Measurements from ENCODE around the gene SETD6. TPM values are rescaled to one million over a fixed set of nuclear protein-coding genes. Genes with fewer than 3 reads are reported as not detected.

SETD6 gene
- polyA plus RNA-seq, 2 donors, result 15.5 to 17.3 TPM

- peaks cover 0 to 7% of the 10 kb centered on the region in 2 donors for H3K4me1 ChIP-seq (ENCODE audit: control insufficient read depth in 2 of 2, insufficient read depth in 2 of 2, low read length in 1 of 2)
- peak overlapping the region; percentile 88 to 89 for H3K27ac ChIP-seq (ENCODE audit: low read depth in 2 of 2, low read length in 1 of 2)
- WGBS, 2 donors, result 10 to 14% methylated on average over 45 to 66 of the region's 66 CpGs
- H3K4me3 ChIP-seq (ENCODE audit: low read depth in 1 of 2, low read length in 2 of 2), result peak overlapping the region; percentile 70 to 93
- H3K27me3 ChIP-seq (ENCODE audit: control insufficient read depth in 1 of 2, insufficient read depth in 2 of 2, low read length in 2 of 2), result no peaks in the 10 kb centered on the region
- H3K36me3 ChIP-seq (ENCODE audit: control insufficient read depth in 2 of 2, insufficient read depth in 2 of 2, low read length in 1 of 2), result peaks cover 0 to 27% of the 10 kb centered on the region in 2 donors
- H3K9me3 ChIP-seq (ENCODE audit: control insufficient read depth in 2 of 2, insufficient read depth in 1 of 2, low read depth in 1 of 2, low read length in 1 of 2), result no peaks in the 10 kb centered on the region
Measured at GRCh38 chr16:58515871-58516767, 802 bp downstream of the SETD6 start.

- Histone ChIP-seq H3K27ac (ENCODE audit: low read depth in 2 of 2, low read length in 1 of 2) (peak overlapping the region; percentile 62 to 89), H3K27me3 (ENCODE audit: control insufficient read depth in 1 of 2, insufficient read depth in 2 of 2, low read length in 2 of 2) (no peaks in the 10 kb centered on the region), H3K4me3 (ENCODE audit: low read depth in 1 of 2, low read length in 2 of 2) (no peak overlapping the region), H3K4me1 (ENCODE audit: control insufficient read depth in 2 of 2, insufficient read depth in 2 of 2, low read length in 1 of 2) (peaks cover 0 to 7% of the 10 kb centered on the region in 2 donors), H3K9me3 (ENCODE audit: control insufficient read depth in 2 of 2, insufficient read depth in 1 of 2, low read depth in 1 of 2, low read length in 1 of 2) (no peaks in the 10 kb centered on the region), H3K36me3 (ENCODE audit: control insufficient read depth in 2 of 2, insufficient read depth in 2 of 2, low read length in 1 of 2) (peaks cover 0 to 27% of the 10 kb centered on the region in 2 donors)
- 83 to 86% methylated on average over 4 of the region's 4 CpGs for WGBS, 2 donors
Measured at GRCh38 chr16:58516768-58517107, 1.4 kb downstream of the SETD6 start.

- Histone ChIP-seq H3K4me3 (ENCODE audit: low read depth in 1 of 2, low read length in 2 of 2) (no peak overlapping the region), H3K27ac (ENCODE audit: low read depth in 2 of 2, low read length in 1 of 2) (no peak overlapping the region), H3K4me1 (ENCODE audit: control insufficient read depth in 2 of 2, insufficient read depth in 2 of 2, low read length in 1 of 2) (peaks cover 0 to 7% of the 10 kb centered on the region in 2 donors), H3K27me3 (ENCODE audit: control insufficient read depth in 1 of 2, insufficient read depth in 2 of 2, low read length in 2 of 2) (no peaks in the 10 kb centered on the region), H3K9me3 (ENCODE audit: control insufficient read depth in 2 of 2, insufficient read depth in 1 of 2, low read depth in 1 of 2, low read length in 1 of 2) (no peaks in the 10 kb centered on the region), H3K36me3 (ENCODE audit: control insufficient read depth in 2 of 2, insufficient read depth in 2 of 2, low read length in 1 of 2) (peaks cover 2 to 22% of the 10 kb centered on the region in 2 donors)
- 69 to 71% methylated on average over 8 of the region's 8 CpGs for WGBS, 2 donors
Measured at GRCh38 chr16:58518083-58518979, 3.0 kb downstream of the SETD6 start.

- H3K27me3 ChIP-seq (ENCODE audit: control insufficient read depth in 1 of 2, insufficient read depth in 2 of 2, low read length in 2 of 2), result no peaks in the 10 kb centered on the region
- 69 to 77% methylated on average over 1 of the region's 1 CpG for WGBS, 2 donors
- H3K4me1 ChIP-seq (ENCODE audit: control insufficient read depth in 2 of 2, insufficient read depth in 2 of 2, low read length in 1 of 2), result peaks cover 0 to 7% of the 10 kb centered on the region in 2 donors
- no peaks in the 10 kb centered on the region for H3K9me3 ChIP-seq (ENCODE audit: control insufficient read depth in 2 of 2, insufficient read depth in 1 of 2, low read depth in 1 of 2, low read length in 1 of 2)
- H3K36me3 ChIP-seq (ENCODE audit: control insufficient read depth in 2 of 2, insufficient read depth in 2 of 2, low read length in 1 of 2), result peaks cover 2 to 24% of the 10 kb centered on the region in 2 donors
- H3K4me3 ChIP-seq (ENCODE audit: low read depth in 1 of 2, low read length in 2 of 2), result no peak overlapping the region
- H3K27ac ChIP-seq (ENCODE audit: low read depth in 2 of 2, low read length in 1 of 2), result no peak overlapping the region
Measured at GRCh38 chr16:58518980-58519368, 3.7 kb downstream of the SETD6 start.

- H3K36me3 ChIP-seq (ENCODE audit: control insufficient read depth in 2 of 2, insufficient read depth in 2 of 2, low read length in 1 of 2), result peaks cover 2 to 25% of the 10 kb centered on the region in 2 donors
- no peak overlapping the region for H3K27ac ChIP-seq (ENCODE audit: low read depth in 2 of 2, low read length in 1 of 2)
- H3K27me3 ChIP-seq (ENCODE audit: control insufficient read depth in 1 of 2, insufficient read depth in 2 of 2, low read length in 2 of 2), result no peaks in the 10 kb centered on the region
- H3K4me3 ChIP-seq (ENCODE audit: low read depth in 1 of 2, low read length in 2 of 2), result no peak overlapping the region
- H3K9me3 ChIP-seq (ENCODE audit: control insufficient read depth in 2 of 2, insufficient read depth in 1 of 2, low read depth in 1 of 2, low read length in 1 of 2), result no peaks in the 10 kb centered on the region
- H3K4me1 ChIP-seq (ENCODE audit: control insufficient read depth in 2 of 2, insufficient read depth in 2 of 2, low read length in 1 of 2), result peaks cover 0 to 7% of the 10 kb centered on the region in 2 donors
Measured at GRCh38 chr16:58519707-58520106, 4.4 kb downstream of the SETD6 start.

- WGBS, 2 donors, result 84 to 87% methylated on average over 5 of the region's 5 CpGs
- H3K36me3 ChIP-seq (ENCODE audit: control insufficient read depth in 2 of 2, insufficient read depth in 2 of 2, low read length in 1 of 2), result peaks cover 21 to 23% of the 10 kb centered on the region in 2 donors
- H3K9me3 ChIP-seq (ENCODE audit: control insufficient read depth in 2 of 2, insufficient read depth in 1 of 2, low read depth in 1 of 2, low read length in 1 of 2), result no peaks in the 10 kb centered on the region
- H3K4me3 ChIP-seq (ENCODE audit: low read depth in 1 of 2, low read length in 2 of 2), result no peak overlapping the region
- H3K27me3 ChIP-seq (ENCODE audit: control insufficient read depth in 1 of 2, insufficient read depth in 2 of 2, low read length in 2 of 2), result no peaks in the 10 kb centered on the region
- H3K27ac ChIP-seq (ENCODE audit: low read depth in 2 of 2, low read length in 1 of 2), result no peak overlapping the region
- H3K4me1 ChIP-seq (ENCODE audit: control insufficient read depth in 2 of 2, insufficient read depth in 2 of 2, low read length in 1 of 2), result no peaks in the 10 kb centered on the region
Measured at GRCh38 chr16:58530179-58530578, 14.9 kb downstream of the SETD6 start.

GRCh38 chr16:58532414-58532813 lies 17.1 kb downstream of the SETD6 start:
- 91 to 94% methylated on average over 3 of the region's 3 CpGs for WGBS, 2 donors
- no peak overlapping the region for H3K27ac ChIP-seq (ENCODE audit: low read depth in 2 of 2, low read length in 1 of 2)
- no peaks in the 10 kb centered on the region for H3K4me1 ChIP-seq (ENCODE audit: control insufficient read depth in 2 of 2, insufficient read depth in 2 of 2, low read length in 1 of 2)
- no peaks in the 10 kb centered on the region for H3K27me3 ChIP-seq (ENCODE audit: control insufficient read depth in 1 of 2, insufficient read depth in 2 of 2, low read length in 2 of 2)
- no peak overlapping the region for H3K4me3 ChIP-seq (ENCODE audit: low read depth in 1 of 2, low read length in 2 of 2)
- H3K36me3 ChIP-seq (ENCODE audit: control insufficient read depth in 2 of 2, insufficient read depth in 2 of 2, low read length in 1 of 2), result peaks cover 19 to 27% of the 10 kb centered on the region in 2 donors
- H3K9me3 ChIP-seq (ENCODE audit: control insufficient read depth in 2 of 2, insufficient read depth in 1 of 2, low read depth in 1 of 2, low read length in 1 of 2), result no peaks in the 10 kb centered on the region

- H3K4me3 ChIP-seq (ENCODE audit: low read depth in 1 of 2, low read length in 2 of 2), result no peak overlapping the region
- no peak overlapping the region for H3K27ac ChIP-seq (ENCODE audit: low read depth in 2 of 2, low read length in 1 of 2)
- H3K27me3 ChIP-seq (ENCODE audit: control insufficient read depth in 1 of 2, insufficient read depth in 2 of 2, low read length in 2 of 2), result no peaks in the 10 kb centered on the region
- H3K4me1 ChIP-seq (ENCODE audit: control insufficient read depth in 2 of 2, insufficient read depth in 2 of 2, low read length in 1 of 2), result no peaks in the 10 kb centered on the region
- peaks cover 19 to 31% of the 10 kb centered on the region in 2 donors for H3K36me3 ChIP-seq (ENCODE audit: control insufficient read depth in 2 of 2, insufficient read depth in 2 of 2, low read length in 1 of 2)
- no peaks in the 10 kb centered on the region for H3K9me3 ChIP-seq (ENCODE audit: control insufficient read depth in 2 of 2, insufficient read depth in 1 of 2, low read depth in 1 of 2, low read length in 1 of 2)
- 92 to 96% methylated on average over 14 of the region's 14 CpGs for WGBS, 2 donors
Measured at GRCh38 chr16:58533751-58534470, 18.6 kb downstream of the SETD6 start.

GRCh38 chr16:58535100-58535499 lies 19.8 kb downstream of the SETD6 start:
- no peak overlapping the region for H3K27ac ChIP-seq (ENCODE audit: low read depth in 2 of 2, low read length in 1 of 2)
- 78 to 95% methylated on average over 3 of the region's 3 CpGs for WGBS, 2 donors
- H3K4me3 ChIP-seq (ENCODE audit: low read depth in 1 of 2, low read length in 2 of 2), result no peak overlapping the region
- H3K4me1 ChIP-seq (ENCODE audit: control insufficient read depth in 2 of 2, insufficient read depth in 2 of 2, low read length in 1 of 2), result no peaks in the 10 kb centered on the region
- H3K9me3 ChIP-seq (ENCODE audit: control insufficient read depth in 2 of 2, insufficient read depth in 1 of 2, low read depth in 1 of 2, low read length in 1 of 2), result no peaks in the 10 kb centered on the region
- H3K27me3 ChIP-seq (ENCODE audit: control insufficient read depth in 1 of 2, insufficient read depth in 2 of 2, low read length in 2 of 2), result no peaks in the 10 kb centered on the region
- H3K36me3 ChIP-seq (ENCODE audit: control insufficient read depth in 2 of 2, insufficient read depth in 2 of 2, low read length in 1 of 2), result peaks cover 17 to 37% of the 10 kb centered on the region in 2 donors

All from esophagus (tissue), 2 donors.